Activated effector memory CD4-positive, alpha-beta T cell treated with Interleukin-2 at 50 U/mL for 16 hours (primary cell): ENCODE data around the gene HLA-DOB.

Experiments
- DNase-seq: peaks from one replicate; pipeline ENCODE4 v3.0.0-alpha.2; 2020

HLA-DOB gene

DNA sequence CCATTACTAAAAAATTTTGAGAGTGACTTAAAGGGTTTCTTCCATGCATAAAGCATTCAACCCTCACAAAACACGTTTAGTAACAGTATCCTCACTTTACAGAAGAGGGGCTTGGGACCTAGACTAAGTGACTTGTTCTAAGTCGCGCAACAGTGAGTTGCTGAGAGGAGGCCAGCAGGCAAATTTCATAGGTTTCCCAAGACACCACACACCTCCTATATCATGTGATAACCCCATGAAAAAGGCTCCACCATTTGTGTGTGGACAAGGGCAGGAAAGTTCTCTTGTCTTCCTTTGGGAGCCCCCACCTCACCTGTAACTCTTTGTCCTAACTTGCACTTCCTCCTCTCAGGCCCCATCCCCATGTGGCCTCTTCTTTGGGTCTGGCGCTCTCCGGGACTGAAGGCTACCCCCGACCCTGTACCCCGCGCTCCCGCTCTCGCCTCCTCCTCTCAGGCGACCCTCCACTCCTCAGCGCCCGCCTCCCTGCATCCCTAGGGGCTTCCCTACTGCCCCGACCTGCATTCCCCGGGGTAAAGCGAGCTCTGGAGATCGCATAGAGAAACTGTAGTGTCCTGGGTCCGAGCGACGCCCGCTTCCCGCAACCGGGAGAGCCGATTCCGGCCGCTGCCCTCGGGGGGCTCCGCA is 26.7 kb upstream of the HLA-DOB start:
- DNase-seq = no peak

DNA sequence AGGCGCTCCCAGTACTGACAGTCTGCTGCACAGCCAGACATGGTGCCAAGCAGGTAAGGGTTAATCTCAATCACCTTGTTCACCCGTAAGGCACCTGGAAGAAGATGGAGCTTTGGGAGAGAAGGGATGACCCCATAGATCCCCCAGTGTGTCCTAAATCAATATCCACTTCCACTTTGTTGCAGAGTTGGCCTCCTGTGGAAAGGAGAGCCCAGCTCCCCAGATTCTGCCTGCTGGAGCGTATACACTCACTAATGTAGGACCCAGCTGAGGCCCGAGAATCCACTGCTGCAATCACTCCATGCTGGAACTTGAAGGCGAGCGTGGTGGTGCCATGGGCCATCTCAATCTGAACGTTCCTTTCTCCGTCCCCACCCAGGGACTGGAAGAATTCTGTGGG is 25.9 kb upstream of the HLA-DOB start:
- DNase-seq = no peak

DNA sequence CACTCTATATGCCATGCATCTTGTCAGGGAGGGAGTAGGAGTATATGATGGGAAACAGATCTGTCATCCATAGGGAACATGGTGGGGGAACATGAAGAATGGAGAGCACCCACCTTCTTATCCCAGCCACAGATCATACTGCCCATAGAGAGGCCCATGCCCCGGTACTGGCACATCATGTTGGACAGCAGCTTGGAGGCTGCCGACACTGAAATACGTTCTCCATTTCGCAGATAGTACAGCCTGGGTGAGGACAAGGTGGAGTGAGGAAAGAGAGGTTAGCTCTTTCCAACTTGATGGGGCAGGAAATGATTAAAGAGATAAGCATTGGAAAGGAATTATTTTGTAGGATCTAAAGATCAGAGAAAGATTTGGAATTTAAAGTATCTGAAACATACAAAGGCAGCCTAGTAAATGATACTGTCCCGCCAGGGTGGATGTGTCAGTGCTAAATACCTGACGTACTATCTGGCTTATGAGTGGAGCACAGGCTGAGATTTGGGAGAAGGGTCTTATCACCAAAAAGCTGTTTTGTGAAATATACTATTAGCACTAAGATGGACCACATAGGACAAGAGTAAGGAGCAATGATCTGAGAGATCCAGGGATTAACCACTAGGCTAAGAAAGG is 25.3 kb upstream of the HLA-DOB start:
- no peak for DNase-seq

DNA sequence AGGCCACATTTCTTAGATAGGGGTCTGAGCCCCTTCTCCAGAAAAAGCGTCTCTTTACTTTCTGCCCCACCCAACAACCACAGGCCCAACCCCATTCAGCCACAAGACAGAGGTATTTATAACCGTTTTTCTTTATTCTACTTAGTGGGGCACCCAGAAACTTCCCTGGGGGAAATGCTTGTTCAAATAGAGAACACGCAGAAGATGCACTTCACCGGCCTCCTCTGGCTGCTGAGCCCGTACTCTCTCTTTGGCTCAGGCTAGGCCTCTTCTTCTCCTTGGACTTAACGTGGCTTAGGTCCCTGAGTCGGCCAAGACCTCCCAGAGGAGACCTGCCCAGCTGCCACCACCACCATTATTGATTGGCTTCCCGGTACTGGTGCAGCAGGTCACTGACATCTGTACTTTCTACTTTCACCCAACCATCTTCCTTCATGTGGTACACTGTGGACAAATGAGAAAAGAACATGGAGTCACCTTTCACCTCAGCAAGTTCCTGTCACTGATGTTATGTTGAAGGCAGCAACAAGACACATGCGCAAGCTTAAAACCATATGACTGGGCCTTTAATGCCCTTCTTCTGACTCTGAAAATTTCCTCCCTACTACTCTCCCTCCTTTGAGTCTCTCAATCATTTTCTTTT is 23.9 kb upstream of the HLA-DOB start:
- no peak for DNase-seq

DNA sequence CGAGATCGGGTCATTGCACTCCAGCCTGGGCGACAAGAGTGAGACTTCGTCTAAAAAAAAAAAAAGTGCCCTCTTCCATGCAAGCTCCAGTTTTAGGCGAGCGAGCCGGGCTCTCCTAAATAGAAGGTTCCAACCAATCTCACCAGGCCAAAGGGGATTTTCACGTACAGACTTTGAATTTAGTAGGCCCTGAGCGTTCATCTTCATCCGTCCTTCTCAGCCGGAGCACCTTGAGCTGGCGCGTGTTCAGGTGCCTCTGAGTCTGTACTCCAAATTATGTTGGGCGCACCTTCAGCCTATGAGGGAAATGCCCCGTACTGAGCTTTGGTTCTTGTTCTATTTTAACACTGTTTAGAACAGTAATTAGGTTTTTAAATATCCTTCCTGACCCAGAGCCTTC is 22.6 kb upstream of the HLA-DOB start:
- no peak for DNase-seq

DNA sequence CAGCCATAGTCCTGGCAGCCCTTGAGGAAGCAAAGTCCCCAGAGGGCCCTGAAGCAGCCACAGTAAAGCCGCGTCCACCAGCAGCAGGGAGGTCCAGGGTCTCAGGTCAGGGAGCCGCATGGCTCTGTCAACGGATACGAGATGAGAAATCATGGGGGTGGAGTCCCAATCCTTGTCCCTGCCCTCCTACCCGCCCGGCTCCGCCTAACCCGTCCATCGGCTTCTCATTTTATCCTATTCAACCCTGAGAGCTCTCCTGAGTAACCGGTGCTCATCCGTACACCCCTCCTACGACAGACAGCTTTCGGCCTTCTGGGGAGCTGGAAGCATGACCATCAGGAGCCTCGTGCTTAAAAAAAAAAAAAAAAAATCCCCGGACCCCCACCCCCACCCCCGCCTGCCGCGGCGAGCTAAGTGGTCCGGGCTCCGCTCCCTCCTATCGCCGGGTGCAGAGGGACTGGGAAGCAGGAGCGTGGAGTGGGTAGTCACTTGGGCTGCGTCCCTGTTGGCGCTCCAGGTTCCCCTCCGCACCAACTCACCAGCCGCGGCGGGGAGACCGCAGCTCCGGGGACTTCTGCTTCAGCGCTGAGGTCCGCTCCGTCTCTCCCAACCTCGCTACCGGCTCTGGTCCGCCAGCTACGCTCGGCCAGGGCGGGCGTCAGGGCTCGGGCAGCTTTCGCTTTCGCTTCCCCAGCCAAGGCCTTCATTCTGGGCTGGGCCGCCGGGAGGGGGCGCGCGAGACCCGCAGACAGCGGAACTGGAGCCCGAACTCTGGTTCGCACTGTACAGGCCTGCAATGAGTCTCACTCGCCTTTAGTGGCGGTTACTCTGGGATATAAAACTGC is 21.5 kb upstream of the HLA-DOB start, which contains the start of gene TAP2:
TSS of gene TAP2 (minus strand) at position 626 of the 845 bp plus-strand sequence. CDS start at position 120, 506 bp downstream.
- peak; percentile 96 for DNase-seq

DNA sequence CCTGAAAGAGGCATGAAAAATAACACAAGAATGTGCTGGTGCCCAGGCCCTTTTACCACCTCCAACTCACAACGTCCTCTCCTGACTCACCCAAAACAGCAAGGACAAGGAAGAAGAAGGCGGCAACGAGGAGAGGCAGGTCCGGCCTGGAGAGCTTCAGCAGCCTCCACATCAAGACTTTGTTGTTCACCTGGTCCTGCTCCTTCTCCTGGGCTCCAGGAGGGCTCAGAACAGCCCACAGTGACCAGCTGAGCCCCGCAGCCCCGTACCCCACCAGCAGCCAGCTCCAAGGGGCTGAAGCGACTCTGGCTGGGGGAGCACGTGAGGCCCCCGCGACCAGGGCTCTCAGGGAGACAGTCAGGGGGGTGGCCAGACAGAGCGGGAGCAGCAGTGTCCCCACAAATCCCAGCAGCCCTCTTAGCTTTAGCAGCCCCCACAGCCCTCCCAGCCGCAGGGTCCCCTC is 20.9 kb upstream of the HLA-DOB start:
- no peak for DNase-seq

DNA sequence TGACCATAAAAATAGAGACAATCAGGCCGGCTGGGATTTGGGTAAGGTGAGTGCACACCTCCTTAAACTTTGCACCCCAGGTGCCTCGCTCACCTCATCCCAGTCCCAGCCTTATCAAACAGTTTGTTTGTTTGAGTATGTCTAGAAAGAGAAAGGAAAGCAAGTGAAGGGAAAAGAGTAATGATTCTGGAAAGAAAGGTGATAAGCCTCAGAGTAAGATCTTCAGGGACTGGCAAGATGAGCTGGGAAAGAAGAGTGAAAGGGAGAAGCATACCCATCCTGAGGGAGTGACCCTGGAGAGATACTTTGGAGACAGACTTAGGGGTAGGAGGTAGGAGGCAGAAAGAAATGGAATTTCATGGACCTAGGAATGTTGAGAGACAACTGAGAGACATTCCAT is 20.1 kb upstream of the HLA-DOB start:
- no peak for DNase-seq

DNA sequence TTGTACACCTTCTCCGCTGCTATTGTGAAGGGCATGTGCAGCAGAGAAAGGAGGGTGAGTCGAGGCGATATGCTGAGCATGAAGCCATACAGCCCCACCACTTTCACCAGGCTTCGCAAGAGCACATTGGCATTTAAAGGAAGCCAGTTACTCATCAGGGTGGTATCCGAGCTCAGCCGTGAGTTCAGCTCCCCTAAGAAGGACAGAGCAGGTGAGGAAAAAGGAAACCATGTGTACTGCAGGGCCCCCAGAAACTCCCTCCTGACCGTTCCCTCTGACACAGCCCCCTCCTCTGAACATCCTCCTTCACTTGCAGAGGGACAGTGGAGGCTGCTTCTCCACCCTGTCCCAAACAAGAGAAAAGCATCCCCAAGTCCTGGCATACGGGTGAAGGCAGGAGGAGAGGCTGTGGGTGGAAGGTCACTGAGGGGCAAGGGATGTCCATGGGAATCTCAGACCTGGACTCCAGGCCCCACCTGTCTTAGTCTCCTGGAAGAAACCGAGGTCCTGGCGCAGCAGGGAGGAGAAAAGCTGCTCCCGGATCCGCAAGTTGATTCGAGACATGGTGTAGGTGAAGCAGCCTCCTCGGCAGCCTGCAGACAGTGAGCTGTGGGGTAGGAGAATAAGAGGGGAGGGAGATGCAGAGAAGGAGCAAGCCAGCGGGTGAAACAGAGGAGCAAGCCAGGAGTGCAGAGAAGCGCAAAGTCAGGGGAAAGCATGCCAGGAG is 18.5 kb upstream of the HLA-DOB start:
- DNase-seq = no peak

DNA sequence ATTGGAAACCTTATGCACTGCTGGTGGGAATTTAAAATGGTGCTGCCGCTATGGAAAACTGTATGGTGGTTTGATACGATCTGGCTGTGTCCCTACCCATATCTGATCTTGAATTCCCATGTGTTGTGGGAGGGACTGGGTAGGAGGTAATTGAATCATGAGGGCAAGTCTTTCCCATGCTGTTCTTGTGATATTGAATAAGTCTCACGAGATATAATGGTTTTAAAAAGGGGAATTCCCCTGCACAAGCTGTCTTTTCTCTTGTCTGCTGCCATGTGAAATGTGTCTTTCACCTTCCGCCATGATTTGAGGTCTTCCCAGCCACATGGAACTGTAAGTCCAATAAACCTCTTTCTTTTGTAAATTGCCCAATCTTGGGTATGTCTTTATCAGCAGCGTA is 16.9 kb upstream of the HLA-DOB start:
- DNase-seq = no peak

DNA sequence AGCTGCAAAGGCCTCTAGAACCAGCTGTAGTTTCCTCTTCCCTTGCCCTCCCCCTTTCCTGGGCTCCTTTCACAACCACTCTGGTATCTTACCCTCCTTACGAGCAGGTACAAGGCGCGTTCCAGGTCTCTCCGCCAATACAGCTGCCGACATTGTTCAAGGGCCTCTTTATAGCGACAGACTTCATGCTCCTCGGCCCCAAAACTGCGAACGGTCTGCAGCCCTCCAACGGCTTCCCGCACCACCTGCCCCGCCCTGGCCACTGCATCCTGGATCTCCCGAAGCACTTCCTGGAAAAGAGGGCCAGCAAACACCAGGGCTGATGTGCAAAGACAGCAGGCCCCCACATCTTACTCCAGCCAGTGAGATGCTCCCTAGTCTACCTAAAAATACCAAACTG is 15.7 kb upstream of the HLA-DOB start:
- DNase-seq = no peak

DNA sequence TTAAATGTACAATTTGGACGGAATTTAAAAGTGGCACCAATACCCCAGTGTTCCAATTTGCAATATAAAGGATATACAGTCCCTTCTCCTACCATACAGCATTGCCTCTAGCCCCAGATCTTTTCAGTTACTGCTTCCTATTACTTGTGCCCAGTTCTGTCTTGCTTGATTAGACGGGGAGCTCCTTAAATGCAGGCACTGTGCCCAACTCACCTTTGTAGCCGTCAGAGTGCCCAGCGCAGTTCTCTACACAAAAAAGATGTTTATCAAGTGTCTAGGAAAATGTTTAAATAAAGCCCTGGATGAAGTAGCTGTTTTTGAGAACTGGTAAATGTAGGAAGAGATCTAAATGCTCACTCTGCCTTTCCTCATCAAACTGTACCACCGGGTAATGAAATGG is 14.1 kb upstream of the HLA-DOB start:
- DNase-seq = no peak

DNA sequence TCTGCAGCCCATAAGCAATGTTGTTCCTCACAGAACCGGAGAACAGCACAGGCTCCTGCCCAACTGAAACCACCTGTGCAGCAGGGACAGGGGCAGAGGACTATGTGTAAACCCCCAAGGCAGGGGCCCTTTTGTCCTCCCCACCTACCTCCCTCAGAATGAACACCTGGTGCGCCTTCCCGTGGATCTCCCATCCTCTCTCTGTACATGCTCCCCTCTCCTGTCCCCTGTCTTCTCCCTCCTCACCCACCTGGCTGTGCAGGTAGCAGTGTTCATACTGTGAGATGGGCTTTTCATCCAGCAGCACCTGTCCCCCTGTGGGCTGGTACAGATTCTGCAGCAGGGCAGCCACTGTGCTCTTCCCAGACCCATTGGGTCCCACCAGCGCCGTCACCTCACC is 13.2 kb upstream of the HLA-DOB start:
- no peak for DNase-seq

DNA sequence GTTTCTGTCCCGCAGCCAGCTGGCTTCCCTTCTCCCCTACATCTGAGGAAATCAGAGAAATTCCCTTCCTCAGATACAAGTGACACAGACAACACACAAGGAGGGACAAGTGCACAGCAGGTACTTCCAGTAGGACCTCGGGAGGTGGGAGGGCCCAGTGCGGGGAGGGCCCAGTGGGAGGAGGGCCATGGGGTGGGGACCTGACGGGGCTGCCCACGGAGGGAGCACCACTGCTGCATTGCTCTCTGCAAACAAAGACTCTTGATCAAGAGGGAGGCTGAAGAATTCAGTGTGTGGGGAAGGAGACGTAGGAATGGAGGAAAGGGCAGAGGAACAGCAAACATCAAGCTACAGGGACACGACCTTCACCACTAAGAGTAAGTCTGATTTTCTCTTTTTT is 12.7 kb upstream of the HLA-DOB start:
- DNase-seq = no peak

DNA sequence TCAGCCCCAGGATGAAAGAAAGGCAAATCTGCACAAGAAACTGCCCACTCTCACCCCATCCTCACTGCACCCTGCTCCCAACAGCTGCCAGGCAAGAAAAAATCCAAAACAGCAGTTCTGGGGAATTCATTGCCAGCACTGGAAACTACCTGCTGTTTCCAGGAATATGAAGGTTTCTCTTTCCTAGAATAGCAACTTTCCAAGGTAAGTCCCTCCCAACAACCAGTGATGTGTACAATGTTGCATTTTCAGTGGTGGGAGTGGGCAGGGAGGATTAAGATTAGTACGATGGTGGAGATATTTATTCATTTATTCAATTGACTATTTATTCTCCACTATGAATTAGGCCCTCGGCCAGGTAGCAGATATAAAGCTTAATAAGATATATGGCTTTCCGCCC is 10.2 kb upstream of the HLA-DOB start:
- no peak for DNase-seq

DNA sequence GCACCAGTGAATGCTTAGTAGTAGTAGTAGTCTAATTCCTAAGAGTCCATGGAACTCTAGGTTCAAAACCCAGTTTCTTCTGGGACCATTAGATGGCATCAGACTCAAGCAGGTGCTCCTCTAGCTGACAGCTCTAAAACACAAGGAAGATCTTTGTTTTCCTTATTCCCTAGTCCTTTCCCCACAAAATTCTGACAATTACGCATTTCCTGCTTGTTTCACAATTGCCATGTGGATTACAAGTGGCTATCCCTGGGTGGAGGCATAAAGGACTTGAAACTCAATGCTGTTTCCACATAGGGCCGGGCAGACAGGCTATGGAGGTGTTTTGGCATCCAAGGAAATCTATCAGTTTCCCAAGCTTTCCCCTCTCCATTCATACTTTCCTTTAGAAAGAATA is 9.2 kb upstream of the HLA-DOB start:
- DNase-seq = no peak

DNA sequence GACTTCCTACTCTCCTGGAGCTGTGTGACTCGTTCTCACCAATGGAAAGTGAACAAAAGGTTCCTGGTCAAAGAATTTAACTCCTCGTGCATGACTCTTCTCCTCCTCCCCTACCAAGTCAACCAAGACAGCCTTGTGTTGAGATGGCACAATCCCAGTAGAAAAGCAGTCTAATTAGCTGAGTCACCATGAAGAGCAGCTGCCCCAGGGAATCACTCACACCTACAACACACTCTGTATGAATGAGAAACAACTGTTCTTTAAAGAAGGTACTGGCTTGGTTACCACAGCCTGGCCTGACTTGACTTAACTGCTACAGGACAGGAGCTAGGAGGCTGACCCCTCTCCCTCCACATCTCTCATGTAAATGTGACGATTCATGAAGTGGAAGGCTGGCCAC is 2.9 kb upstream of the HLA-DOB start:
- no peak for DNase-seq

DNA sequence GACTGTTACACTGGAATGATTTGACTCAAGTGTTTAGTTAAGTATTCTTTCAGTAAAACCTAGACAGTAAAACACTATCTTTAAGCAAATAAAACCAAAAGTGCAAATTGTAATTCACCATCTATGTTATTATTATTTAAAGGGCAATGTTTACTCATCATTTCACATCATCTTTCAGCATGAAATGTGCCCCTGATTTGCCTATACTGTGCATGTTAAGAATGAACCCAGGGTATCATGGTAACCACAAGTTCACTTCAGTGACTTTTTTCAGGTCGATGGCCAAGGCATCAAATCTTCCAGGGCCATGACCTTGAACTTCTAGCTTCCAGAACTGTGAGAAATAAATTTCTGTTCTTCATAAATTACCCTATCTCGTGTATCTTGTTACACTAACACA is 2.1 kb upstream of the HLA-DOB start:
- no peak for DNase-seq

DNA sequence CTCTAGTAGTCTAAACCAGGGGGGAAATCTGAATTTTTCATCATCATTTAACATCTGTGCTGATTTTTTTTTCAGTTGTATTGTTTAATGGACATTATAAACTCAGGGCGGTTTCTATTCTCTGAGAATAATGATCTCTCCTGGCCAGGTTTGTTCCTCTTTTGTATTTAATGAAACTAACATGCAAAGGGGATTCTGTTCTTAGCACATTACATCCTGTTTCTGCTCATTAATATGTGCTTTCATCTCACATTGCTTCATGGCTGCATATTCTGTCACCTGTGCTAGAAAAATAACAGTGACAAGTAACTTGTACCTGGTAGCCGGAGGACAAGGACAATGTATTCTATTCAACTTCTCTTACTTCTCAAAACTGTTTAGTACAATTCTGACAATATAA is 806 bp downstream of the HLA-DOB start:
- no peak for DNase-seq

DNA sequence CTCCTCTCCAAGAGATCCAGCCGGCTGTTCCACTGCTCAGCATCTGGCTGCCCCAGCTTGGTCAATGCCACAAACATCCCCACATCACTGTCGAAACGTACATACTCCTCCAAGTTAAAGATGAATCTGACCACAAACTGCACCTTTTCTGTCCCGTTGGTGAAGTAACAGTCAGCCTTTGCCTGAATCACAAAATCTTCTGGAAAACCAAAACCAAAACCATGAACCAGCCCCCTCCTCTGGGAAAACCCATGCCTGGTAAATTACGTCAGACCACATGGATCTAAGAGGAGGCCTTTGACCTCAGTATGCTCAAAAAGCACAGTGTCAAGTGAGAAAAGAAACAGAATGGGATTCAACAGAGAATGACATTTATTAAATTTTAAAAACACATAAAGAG is 1.7 kb downstream of the HLA-DOB start:
- no peak for DNase-seq

DNA sequence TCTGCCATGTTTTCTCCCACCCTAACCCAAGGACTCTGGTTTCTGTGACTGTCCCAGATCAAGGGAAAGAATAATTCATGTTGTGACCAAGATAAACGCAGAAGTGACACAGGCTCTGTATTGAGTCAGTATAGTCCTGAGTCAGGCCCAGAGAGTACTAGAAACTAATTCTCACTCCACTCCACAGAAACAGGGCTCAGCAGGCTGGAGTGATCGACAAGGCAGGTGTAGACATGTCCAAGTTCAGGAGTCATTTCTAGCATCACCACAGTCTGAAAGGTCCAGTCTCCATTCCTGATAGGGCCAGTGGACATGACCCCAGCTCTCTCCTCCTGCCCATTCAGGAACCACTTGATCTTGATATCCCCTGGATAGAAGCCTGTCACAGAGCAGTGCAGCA is 2.7 kb downstream of the HLA-DOB start:
- DNase-seq = no peak

DNA sequence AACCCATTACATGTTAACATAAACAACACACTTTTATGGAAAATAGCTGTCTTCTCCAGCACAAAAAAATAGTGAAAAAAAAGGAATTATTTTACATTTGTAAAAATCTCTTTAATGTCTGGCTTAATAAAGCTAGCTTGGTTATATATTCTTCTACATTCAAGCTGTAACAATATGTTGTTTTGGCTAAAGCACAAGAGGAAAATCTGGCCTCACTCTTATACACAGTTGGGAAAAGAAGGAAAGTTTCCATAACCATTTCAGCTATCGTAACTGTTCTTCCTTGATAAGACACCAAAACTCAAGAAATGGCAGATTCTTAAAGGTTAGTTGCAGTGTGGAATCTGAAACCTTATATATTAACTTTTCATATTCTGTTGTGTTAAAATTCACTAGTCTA is 7.6 kb downstream of the HLA-DOB start:
- DNase-seq = no peak
